ENCODE data around the gene HEXD.
A peak's percentile ranks its signal among the peaks of the same experiment; 100 is the strongest.
"Not testable (repeated sequence)": the region's sequence is repeated elsewhere in the genome, so short reads cannot be mapped to it uniquely, and the experiment has no call there.

The HEXD gene

GRCh38 chr17:82442643-82443464 lies 24.7 kb downstream of the HEXD start:
- no peak for DNase-seq

GRCh38 chr17:82443465-82444283 lies 25.5 kb downstream of the HEXD start:
- no peak for DNase-seq

GRCh38 chr17:82444284-82444893 lies 26.2 kb downstream of the HEXD start:
- DNase-seq: no peak

- no peak for DNase-seq
Measured at GRCh38 chr17:82444941-82445521, 26.9 kb downstream of the HEXD start.

- no peak for DNase-seq
Measured at GRCh38 chr17:82445542-82445941, 27.4 kb downstream of the HEXD start.

GRCh38 chr17:82446124-82446523 lies 28.0 kb downstream of the HEXD start:
- no peak for DNase-seq

GRCh38 chr17:82446649-82447048 lies 28.5 kb downstream of the HEXD start:
- DNase-seq: no peak

GRCh38 chr17:82447876-82448275 lies 29.7 kb downstream of the HEXD start:
- DNase-seq: no peak

GRCh38 chr17:82449131-82449882 lies 31.2 kb downstream of the HEXD start:
- no peak for DNase-seq

- no peak for DNase-seq
Measured at GRCh38 chr17:82449883-82450356, 31.8 kb downstream of the HEXD start.

- DNase-seq: peak; percentile 35
Measured at GRCh38 chr17:82450357-82451106, 32.4 kb downstream of the HEXD start, which contains the start of gene CYBC1. CYBC1 (minus strand) TSS chr17:82450752; CDS start chr17:82449254, 1,498 bp downstream.

- DNase-seq: no peak
Measured at GRCh38 chr17:82452162-82452561, 34.0 kb downstream of the HEXD start.

GRCh38 chr17:82453151-82453550 lies 35.0 kb downstream of the HEXD start:
- DNase-seq: not testable (repeated sequence)

GRCh38 chr17:82453706-82454105 lies 35.6 kb downstream of the HEXD start:
- DNase-seq: not testable (repeated sequence)

- no peak for DNase-seq
Measured at GRCh38 chr17:82457073-82457928, 39.2 kb downstream of the HEXD start.

- peak; percentile 59 for DNase-seq
Measured at GRCh38 chr17:82457929-82458178, 39.7 kb downstream of the HEXD start.

GRCh38 chr17:82458179-82458884 lies 40.2 kb downstream of the HEXD start, which contains the start of gene NARF:
NARF (plus strand) TSS chr17:82458741; CDS start chr17:82458804, 63 bp downstream.
- DNase-seq: peak; percentile 93

- DNase-seq: no peak
Measured at GRCh38 chr17:82458885-82459424, 40.8 kb downstream of the HEXD start.

GRCh38 chr17:82459936-82460335 lies 41.8 kb downstream of the HEXD start:
- not testable (repeated sequence) for DNase-seq
